A673 (cell line): ENCODE data around the gene PYGL. TPM values are rescaled to one million over a fixed set of nuclear protein-coding genes. Genes with fewer than 3 reads are reported as not detected.
A peak's percentile ranks its signal among the peaks of the same experiment; 100 is the strongest.

ENCODE experiments used
- BruUV-seq: library from RNA; stranded (reverse); fragments of 400-500 nt; replicated peaks from 2 replicates; lab custom pipeline; 2021; lab: Mats Ljungman, UMichigan
- CTCF ChIA-PET: fragments of 300-600 bp; sonication (Branson Sonifier 250); formaldehyde crosslinking; loops from one replicate; lab custom pipeline; 2022; ENCODE audit warnings: antibody characterized with exemption; lab: Charles Lee
- POLR2A ChIA-PET: fragments of 300-600 bp; sonication (Branson Sonifier 250); formaldehyde crosslinking; loops from one replicate; lab custom pipeline; 2022; ENCODE audit warnings: antibody characterized with exemption; ENCODE audit not compliant: low non-redundant PET; lab: Charles Lee
- DNase-seq: peaks from one replicate; pipeline ENCODE4 v3.0.0-alpha.2; 2015; ENCODE audit warnings: low spot score
- H3K27ac ChIP-seq: fragments of 200-600 bp; sonication (generic); 2 replicates; pipeline ENCODE4 v1.5.1; 2016; ENCODE audit warnings: mixed run types, low read depth, mild to moderate bottlenecking, mixed read lengths, antibody characterized with exemption, low read length; ENCODE audit not compliant: poor library complexity, severe bottlenecking
- H3K27me3 ChIP-seq: fragments of 200-600 bp; sonication (generic); replicated peaks from 2 replicates; pipeline ENCODE4 v1.6.1; 2017; ENCODE audit warnings: mixed run types, low read depth, mild to moderate bottlenecking, mixed read lengths, antibody characterized with exemption, low read length; ENCODE audit not compliant: insufficient read depth, poor library complexity
- H3K36me3 ChIP-seq: fragments of 200-600 bp; sonication (generic); 2 replicates; pipeline ENCODE4 v1.6.1; 2016; ENCODE audit warnings: mixed run types, mild to moderate bottlenecking, mixed read lengths, antibody characterized with exemption, low read length; ENCODE audit not compliant: insufficient read depth, poor library complexity, severe bottlenecking
- H3K4me1 ChIP-seq: fragments of 200-600 bp; sonication (generic); 2 replicates; pipeline ENCODE4 v1.6.1; 2017; ENCODE audit warnings: mixed run types, mild to moderate bottlenecking, mixed read lengths, antibody characterized with exemption, low read length; ENCODE audit not compliant: insufficient read depth, poor library complexity, severe bottlenecking
- H3K4me3 ChIP-seq: fragments of 200-600 bp; sonication (generic); 2 replicates; pipeline ENCODE4 v1.5.1; 2016; ENCODE audit warnings: low read depth, mixed run types, mild to moderate bottlenecking, mixed read lengths, low read length; ENCODE audit not compliant: poor library complexity, severe bottlenecking
- H3K9me3 ChIP-seq: fragments of 200-600 bp; sonication (generic); 2 replicates; pipeline ENCODE4 v1.6.1; 2016; ENCODE audit warnings: mixed run types, low read depth, mild to moderate bottlenecking, mixed read lengths, antibody characterized with exemption, low read length; ENCODE audit not compliant: poor library complexity, severe bottlenecking
- CTCF ChIP-seq: fragments of 300-800, 200-600 bp; sonication (generic); conservative IDR thresholded peaks from 2 replicates; pipeline ENCODE4 v1.5.1; 2017; ENCODE audit warnings: low read depth, mild to moderate bottlenecking, antibody characterized with exemption, low read length, moderate library complexity, mixed read lengths
- EZH2 ChIP-seq: fragments of 200-600 bp; sonication (generic); IDR thresholded peaks from 2 replicates; pipeline ENCODE4 v1.6.1; 2017; ENCODE audit warnings: borderline replicate concordance, low read depth, mild to moderate bottlenecking, mixed read lengths, antibody characterized with exemption, low read length; ENCODE audit not compliant: poor library complexity, severe bottlenecking
- intact Hi-C: fragments of 100-400 bp; cut with micrococcal nuclease; formaldehyde crosslinking; loops from one replicate; pipeline ENCODE4 v1.10.0; 2022; ENCODE audit not compliant: unreplicated experiment
- total RNA-seq: library from RNA; stranded (reverse); gene quantifications from 2 replicates; pipeline ENCODE4 v1.2.3, GENCODE V29; 2021

The PYGL gene
- total RNA-seq, 1 experiment from 2014 or later = 14.2 TPM

- TF ChIP-seq CTCF (peak; percentile 52), EZH2 (no peak)
- H3K27ac ChIP-seq = peak overlapping the region; percentile 78
- no peaks in the 10 kb centered on the region for H3K9me3 ChIP-seq
- no TSS peak for BruUV-seq
- no peak overlapping the region for H3K4me3 ChIP-seq
- CTCF ChIA-PET = interaction anchor here (0.5 to 0.6 kb wide), 2 partner anchors 9 to 386 kb away, joined by 3 read pairs; no protein-coding TSS in a partner anchor
- POLR2A ChIA-PET = no interaction called here
- intact Hi-C loops = loop anchor here (5.0 to 10.0 kb wide), 3 partner anchors 139 to 822 kb away; partner anchors contain the start of gene TRIM9
- H3K36me3 ChIP-seq = no peaks in the 10 kb centered on the region
- peaks cover 17% of the 10 kb centered on the region for H3K4me1 ChIP-seq
- no peaks in the 10 kb centered on the region for H3K27me3 ChIP-seq
- DNase-seq = peak; percentile 91
Measured at GRCh38 chr14:50955373-50956043, 11.2 kb upstream of the PYGL start.

GRCh38 chr14:50954811-50955372 is 10.6 kb upstream of the PYGL start:
- H3K4me1 ChIP-seq = peaks cover 17% of the 10 kb centered on the region
- no peaks in the 10 kb centered on the region for H3K9me3 ChIP-seq
- H3K36me3 ChIP-seq = no peaks in the 10 kb centered on the region
- DNase-seq = peak; percentile 87
- ChIA-PET POLR2A (no interaction called here), CTCF (interaction anchor here (0.5 kb wide), 1 partner anchor 385 kb away, joined by 3 read pairs; no protein-coding TSS in a partner anchor)
- H3K4me3 ChIP-seq = no peak overlapping the region
- TF ChIP-seq CTCF = peak; percentile 83
- no peak for TF ChIP-seq EZH2
- no peaks in the 10 kb centered on the region for H3K27me3 ChIP-seq
- peak overlapping the region; percentile 78 for H3K27ac ChIP-seq
- BruUV-seq = no TSS peak
- intact Hi-C loops = loop anchor here (5.0 to 10.0 kb wide), 3 partner anchors 140 to 822 kb away; partner anchors contain the start of gene TRIM9

- POLR2A ChIA-PET = no interaction called here
- CTCF ChIA-PET = no interaction called here
- Histone ChIP-seq H3K27ac (no peak overlapping the region), H3K4me3 (no peak overlapping the region), H3K9me3 (no peaks in the 10 kb centered on the region), H3K27me3 (no peaks in the 10 kb centered on the region), H3K36me3 (no peaks in the 10 kb centered on the region), H3K4me1 (peaks cover 17% of the 10 kb centered on the region)
- intact Hi-C loops = loop anchor here (10.0 kb wide), 1 partner anchor 141 kb away; the partner anchor contains the start of gene TRIM9
- BruUV-seq = no TSS peak
- no peak for DNase-seq
- TF ChIP-seq EZH2 (no peak), CTCF (no peak)
Measured at GRCh38 chr14:50953502-50953901, 9.2 kb upstream of the PYGL start.
